ENCODE results near the gene PALD1.

The PALD1 gene

GRCh38 chr10:70549351-70549961 lies 70.9 kb downstream of the PALD1 start:
- in situ Hi-C loops (cut with MboI; ENCODE audit: low pct_unique_long_range_greater_than_20kb, low sequenced_read_pairs, unreplicated experiment), result no loop called here
- TF ChIP-seq CTCF (IDR thresholded peaks at IDR 0.05; ENCODE audit: extremely low read depth, insufficient read depth, missing control alignments), result peak; percentile 9
- DNase-seq (ENCODE audit: low spot score), result no peak

DNA sequence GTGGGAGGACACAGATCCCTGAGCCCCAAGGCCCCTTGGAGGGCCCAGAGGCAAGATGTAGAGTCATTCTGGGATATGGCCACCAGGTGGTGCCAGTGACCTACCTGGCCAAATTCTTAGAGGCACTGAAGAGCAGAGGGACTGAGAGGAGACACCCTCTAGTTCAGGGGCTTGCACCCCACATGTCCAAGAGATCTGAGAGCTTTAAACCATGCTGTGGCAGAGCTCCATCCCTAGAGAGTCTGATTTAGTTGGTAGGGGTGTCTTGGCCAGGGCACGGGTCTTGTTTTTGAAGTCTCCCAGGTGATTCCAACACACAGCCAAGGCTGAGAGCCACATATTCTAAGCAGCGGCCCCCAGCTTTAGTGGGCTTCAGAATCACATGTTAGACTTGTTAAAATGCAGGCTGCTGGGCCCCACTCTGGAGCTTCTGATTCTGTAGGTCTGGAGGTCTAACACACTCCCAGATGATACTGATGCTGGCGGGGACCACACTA lies 71.4 kb downstream of the PALD1 start:
- peak; percentile 85 for DNase-seq (ENCODE audit: low spot score)
- in situ Hi-C loops (cut with MboI; ENCODE audit: low pct_unique_long_range_greater_than_20kb, low sequenced_read_pairs, unreplicated experiment), result loop anchor here (5.0 to 25.0 kb wide), 2 partner anchors 212 to 337 kb away; partner anchors contain the start of gene PCBD1
- peak; percentile 83 for TF ChIP-seq CTCF (IDR thresholded peaks at IDR 0.05; ENCODE audit: extremely low read depth, insufficient read depth, missing control alignments)

DNA sequence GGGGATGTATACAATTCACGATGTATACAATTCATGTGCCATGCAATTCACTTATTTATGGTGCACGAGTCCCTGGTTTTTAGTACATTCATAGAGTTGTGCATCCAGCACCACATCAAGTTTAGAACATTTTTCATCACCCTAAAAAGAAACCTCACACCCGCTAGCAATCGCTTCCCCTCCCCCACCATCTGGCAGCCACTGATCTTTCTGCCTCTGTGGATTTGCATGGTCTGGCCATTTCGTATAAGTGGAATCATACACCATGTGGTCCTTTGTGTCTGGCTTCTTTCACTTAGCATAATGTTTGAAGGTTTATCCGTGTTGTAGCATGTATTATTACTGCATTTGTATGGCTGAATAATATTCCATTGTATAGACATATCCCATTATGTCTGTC lies 71.9 kb downstream of the PALD1 start:
- in situ Hi-C loops (cut with MboI; ENCODE audit: low pct_unique_long_range_greater_than_20kb, low sequenced_read_pairs, unreplicated experiment), result loop anchor here (5.0 to 25.0 kb wide), 2 partner anchors 212 to 337 kb away; partner anchors contain the start of gene PCBD1
- no peak for TF ChIP-seq CTCF (IDR thresholded peaks at IDR 0.05; ENCODE audit: extremely low read depth, insufficient read depth, missing control alignments)

GRCh38 chr10:70551466-70551865 lies 72.9 kb downstream of the PALD1 start:
- TF ChIP-seq CTCF (IDR thresholded peaks at IDR 0.05; ENCODE audit: extremely low read depth, insufficient read depth, missing control alignments), result no peak
- no peak for DNase-seq (ENCODE audit: low spot score)
- in situ Hi-C loops (cut with MboI; ENCODE audit: low pct_unique_long_range_greater_than_20kb, low sequenced_read_pairs, unreplicated experiment), result loop anchor here (5.0 to 25.0 kb wide), 2 partner anchors 211 to 336 kb away; partner anchors contain the start of gene PCBD1

More for the DNA sequence above, 71.9 kb downstream of the PALD1 start:
- DNase-seq (ENCODE audit: low spot score), result no peak

DNA sequence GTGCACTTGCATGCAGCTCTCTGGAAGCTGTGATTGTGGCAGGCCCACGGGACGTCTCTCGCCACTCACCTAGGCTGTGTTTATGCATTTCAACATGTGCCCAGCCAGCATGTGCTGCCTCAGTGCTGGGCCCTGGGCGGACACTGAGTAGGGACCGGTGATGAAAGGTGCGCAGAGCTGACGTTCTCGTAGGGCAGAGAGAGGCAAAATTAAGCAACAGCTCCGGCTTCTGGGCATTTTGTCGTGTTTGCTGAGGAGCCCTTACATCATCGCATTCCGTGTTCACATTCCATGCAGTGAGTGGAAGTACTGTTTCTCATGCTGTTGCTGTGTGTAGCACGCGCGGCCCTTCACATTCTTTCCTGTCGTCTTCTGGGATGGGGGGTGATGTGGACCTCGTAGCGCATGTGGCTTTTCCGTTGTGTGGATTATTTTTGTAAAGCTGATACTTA lies 73.4 kb downstream of the PALD1 start:
- no peak for TF ChIP-seq CTCF (IDR thresholded peaks at IDR 0.05; ENCODE audit: extremely low read depth, insufficient read depth, missing control alignments)
- DNase-seq (ENCODE audit: low spot score), result no peak
- in situ Hi-C loops (cut with MboI; ENCODE audit: low pct_unique_long_range_greater_than_20kb, low sequenced_read_pairs, unreplicated experiment), result loop anchor here (5.0 to 25.0 kb wide), 2 partner anchors 210 to 335 kb away; partner anchors contain the start of gene PCBD1

GRCh38 chr10:70552586-70552985 lies 74.0 kb downstream of the PALD1 start:
- TF ChIP-seq CTCF (IDR thresholded peaks at IDR 0.05; ENCODE audit: extremely low read depth, insufficient read depth, missing control alignments), result no peak
- DNase-seq (ENCODE audit: low spot score), result no peak
- in situ Hi-C loops (cut with MboI; ENCODE audit: low pct_unique_long_range_greater_than_20kb, low sequenced_read_pairs, unreplicated experiment), result loop anchor here (5.0 to 25.0 kb wide), 2 partner anchors 210 to 335 kb away; partner anchors contain the start of gene PCBD1

All from GM13977 (cell line).